AG04450 (cell line): ENCODE data around the gene NOL9. TPM values are rescaled to one million over a fixed set of nuclear protein-coding genes. Genes with fewer than 3 reads are reported as not detected.

ENCODE experiments used
- CTCF ChIA-PET: fragments of 300-600, 350-600 bp; formaldehyde crosslinking; extraction: SDS; loops from one replicate; lab custom pipeline; 2022; ENCODE audit warnings: antibody characterized with exemption, inconsistent platforms; lab: Charles Lee
- POLR2A ChIA-PET: fragments of 350-600 bp; formaldehyde crosslinking; extraction: SDS; loops from one replicate; lab custom pipeline; 2021; ENCODE audit warnings: antibody characterized with exemption, inconsistent platforms; lab: Yijun Ruan, JAX
- DNase-seq: peaks from one replicate; pipeline ENCODE4 v3.0.0-alpha.2; 2011; ENCODE audit warnings: low read depth, low spot score
- H3K27ac ChIP-seq: one replicate; pipeline ENCODE4 v1.5.1; 2012; ENCODE audit warnings: low read depth, low read length, control low read depth
- H3K27me3 ChIP-seq: one replicate; pipeline ENCODE4 v1.6.0; 2012; ENCODE audit warnings: low read length; ENCODE audit not compliant: control insufficient read depth, insufficient read depth
- H3K4me3 ChIP-seq: 2 replicates; pipeline ENCODE4 v1.5.1; 2011; ENCODE audit warnings: mild to moderate bottlenecking, low read depth, low read length, control low read depth
- H3K9me3 ChIP-seq: 2 replicates; pipeline ENCODE4 v1.5.1; 2012; ENCODE audit warnings: low read length; ENCODE audit not compliant: control insufficient read depth, insufficient read depth
- polyA plus RNA-seq: library from polyadenylated mRNA; depleted of rRNA; stranded (reverse); fragments of >200 nt; gene quantifications from 2 replicates; pipeline ENCODE4 v1.2.3, GENCODE V29; 2011
- TF ChIP-seq, protein P1 (sequence below): IDR thresholded peaks from 2 replicates; pipeline ENCODE4 v1.5.1; 2011; ENCODE audit warnings: low read depth, low read length, control low read depth, inconsistent platforms

Gene NOL9
- polyA plus RNA-seq, 1 experiment: 23.6 TPM

DNA sequence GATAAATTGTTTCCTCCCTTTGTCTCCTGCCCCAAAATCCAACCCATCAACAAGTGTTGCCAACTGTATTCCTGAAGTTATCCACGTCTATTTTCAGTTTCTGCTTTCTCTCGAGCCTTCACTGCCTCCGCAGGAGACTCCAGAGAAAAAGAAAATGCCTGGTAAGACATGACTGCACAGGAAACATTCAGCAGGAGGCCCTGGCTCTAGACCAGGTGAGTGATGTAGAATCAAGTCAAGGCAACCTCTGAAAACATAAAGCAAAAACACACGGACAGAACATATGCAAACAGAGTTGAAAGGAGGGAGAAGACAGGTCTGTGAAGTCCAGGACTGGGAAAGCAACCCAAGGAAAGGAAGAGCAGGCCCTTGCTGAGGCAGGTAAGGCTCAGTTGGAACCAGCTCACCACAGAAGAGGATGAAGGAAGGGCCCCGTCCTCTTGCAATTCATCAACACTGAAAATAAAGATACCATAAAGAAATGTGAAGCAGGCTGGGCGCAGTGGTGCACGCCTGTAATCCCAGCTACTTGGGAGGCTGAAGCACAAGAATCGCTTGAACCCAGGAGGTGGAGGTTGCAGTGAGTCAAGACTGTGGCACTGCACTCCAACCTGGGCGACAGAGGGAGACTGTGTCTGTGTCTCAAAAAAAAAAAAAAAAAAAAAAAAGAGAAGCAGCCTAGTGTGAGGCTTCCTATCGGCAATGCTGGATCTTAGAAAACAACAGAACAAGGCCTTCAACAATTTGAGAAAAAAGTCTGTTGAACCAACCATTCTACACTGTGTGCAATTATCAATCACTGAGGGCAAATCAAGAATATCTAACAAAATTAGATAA lies 8.8 kb downstream of the NOL9 start:
- no peak for DNase-seq
- Histone ChIP-seq H3K27ac (peak overlapping the region; percentile 11), H3K4me3 (no peak overlapping the region), H3K9me3 (no peaks in the 10 kb centered on the region), H3K27me3 (no peaks in the 10 kb centered on the region)
- TF ChIP-seq, protein P1, sequence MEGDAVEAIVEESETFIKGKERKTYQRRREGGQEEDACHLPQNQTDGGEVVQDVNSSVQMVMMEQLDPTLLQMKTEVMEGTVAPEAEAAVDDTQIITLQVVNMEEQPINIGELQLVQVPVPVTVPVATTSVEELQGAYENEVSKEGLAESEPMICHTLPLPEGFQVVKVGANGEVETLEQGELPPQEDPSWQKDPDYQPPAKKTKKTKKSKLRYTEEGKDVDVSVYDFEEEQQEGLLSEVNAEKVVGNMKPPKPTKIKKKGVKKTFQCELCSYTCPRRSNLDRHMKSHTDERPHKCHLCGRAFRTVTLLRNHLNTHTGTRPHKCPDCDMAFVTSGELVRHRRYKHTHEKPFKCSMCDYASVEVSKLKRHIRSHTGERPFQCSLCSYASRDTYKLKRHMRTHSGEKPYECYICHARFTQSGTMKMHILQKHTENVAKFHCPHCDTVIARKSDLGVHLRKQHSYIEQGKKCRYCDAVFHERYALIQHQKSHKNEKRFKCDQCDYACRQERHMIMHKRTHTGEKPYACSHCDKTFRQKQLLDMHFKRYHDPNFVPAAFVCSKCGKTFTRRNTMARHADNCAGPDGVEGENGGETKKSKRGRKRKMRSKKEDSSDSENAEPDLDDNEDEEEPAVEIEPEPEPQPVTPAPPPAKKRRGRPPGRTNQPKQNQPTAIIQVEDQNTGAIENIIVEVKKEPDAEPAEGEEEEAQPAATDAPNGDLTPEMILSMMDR: no peak
- POLR2A ChIA-PET: no interaction called here
- CTCF ChIA-PET: interaction anchor here (0.6 to 1.5 kb wide), 2 partner anchors 9 to 23 kb away, joined by 4 read pairs; partner anchors contain the start of genes NOL9 and TAS1R1

- ChIA-PET POLR2A (no interaction called here), CTCF (interaction anchor here (0.6 to 1.5 kb wide), 2 partner anchors 10 to 22 kb away, joined by 4 read pairs; partner anchors contain the start of genes NOL9 and TAS1R1)
- no peaks in the 10 kb centered on the region for H3K9me3 ChIP-seq
- TF ChIP-seq, protein P1: no peak
- no peak overlapping the region for H3K27ac ChIP-seq
- H3K4me3 ChIP-seq: no peak overlapping the region
- no peaks in the 10 kb centered on the region for H3K27me3 ChIP-seq
- no peak for DNase-seq
Measured at GRCh38 chr1:6544831-6545230, 9.5 kb downstream of the NOL9 start.

DNA sequence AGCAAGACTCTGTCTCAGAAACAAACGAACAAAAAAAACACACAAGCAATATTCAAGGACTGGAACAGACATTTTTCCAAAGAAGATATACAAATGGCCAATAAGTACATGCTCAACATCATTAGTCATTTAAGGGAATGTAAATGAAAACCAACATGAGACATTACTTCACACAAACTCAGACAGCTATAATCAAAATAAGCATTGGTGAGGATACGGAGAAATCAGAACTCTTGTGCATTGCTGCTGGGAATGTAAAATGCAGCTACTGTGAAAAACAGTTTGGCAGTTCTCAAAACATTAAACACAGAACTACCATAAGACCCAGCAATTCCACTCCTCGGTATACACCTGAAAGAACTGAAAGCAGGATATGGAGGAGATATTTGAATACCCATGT lies 15.4 kb downstream of the NOL9 start:
- POLR2A ChIA-PET: interaction anchor here (0.7 to 1.0 kb wide), 3 partner anchors 14 to 49 kb away, joined by 3 to 4 read pairs (median 3); partner anchors contain the start of gene NOL9
- TF ChIP-seq, protein P1: no peak
- CTCF ChIA-PET: interaction anchor here (1.5 to 5.3 kb wide), 2 partner anchors 15 to 16 kb away, joined by 5 to 29 read pairs; partner anchors contain the start of genes NOL9 and TAS1R1
- DNase-seq: no peak
- H3K4me3 ChIP-seq: no peak overlapping the region
- no peaks in the 10 kb centered on the region for H3K27me3 ChIP-seq
- H3K9me3 ChIP-seq: no peaks in the 10 kb centered on the region
- H3K27ac ChIP-seq: no peak overlapping the region

- POLR2A ChIA-PET: no interaction called here
- H3K27me3 ChIP-seq: no peaks in the 10 kb centered on the region
- H3K4me3 ChIP-seq: no peak overlapping the region
- H3K27ac ChIP-seq: no peak overlapping the region
- no peak for DNase-seq
- TF ChIP-seq, protein P1: no peak
- H3K9me3 ChIP-seq: no peaks in the 10 kb centered on the region
- CTCF ChIA-PET: interaction anchor here (0.8 to 5.3 kb wide), 2 partner anchors 13 to 18 kb away, joined by 4 to 29 read pairs; partner anchors contain the start of genes NOL9 and TAS1R1
Measured at GRCh38 chr1:6536291-6536690, 18.0 kb downstream of the NOL9 start.

- no peak for DNase-seq
- no peaks in the 10 kb centered on the region; the same call in 1 of the 2 replicates for H3K9me3 ChIP-seq
- ChIA-PET CTCF (interaction anchor here (0.7 to 5.3 kb wide), 4 partner anchors 11 to 49 kb away, joined by 3 to 29 read pairs (median 6); partner anchors contain the start of genes NOL9 and TAS1R1), POLR2A (no interaction called here)
- H3K27ac ChIP-seq: no peak overlapping the region
- H3K4me3 ChIP-seq: no peak overlapping the region
- H3K27me3 ChIP-seq: no peaks in the 10 kb centered on the region
- TF ChIP-seq, protein P1: no peak
Measured at GRCh38 chr1:6535214-6535613, 19.1 kb downstream of the NOL9 start.
